Fibroblast of the aortic adventitia (primary cell): ENCODE data around the gene GPR152. TPM values are rescaled to one million over a fixed set of nuclear protein-coding genes. Genes with fewer than 3 reads are reported as not detected.

ENCODE experiments used
- DNase-seq: peaks from one replicate; pipeline ENCODE4 v3.0.0-alpha.2; 2010; ENCODE audit warnings: low read depth
- H3K4me3 ChIP-seq: 2 replicates; pipeline ENCODE4 v1.5.1; 2011; ENCODE audit warnings: low read depth, mild to moderate bottlenecking, control low read depth, low read length, moderate library complexity
- total RNA-seq: library from RNA; depleted of rRNA; stranded (reverse); fragments of >200 nt; gene quantifications from 2 replicates; pipeline ENCODE4 v1.2.3, GENCODE V29; 2012; ENCODE audit warnings: low replicate concordance
- TF ChIP-seq, protein P1 (sequence below): IDR thresholded peaks from 2 replicates; pipeline ENCODE4 v1.5.1; 2011; ENCODE audit warnings: mild to moderate bottlenecking, low read length, control low read depth, inconsistent platforms; ENCODE audit not compliant: insufficient read depth

GPR152 gene
- total RNA-seq, 1 donor, result not detected

DNA sequence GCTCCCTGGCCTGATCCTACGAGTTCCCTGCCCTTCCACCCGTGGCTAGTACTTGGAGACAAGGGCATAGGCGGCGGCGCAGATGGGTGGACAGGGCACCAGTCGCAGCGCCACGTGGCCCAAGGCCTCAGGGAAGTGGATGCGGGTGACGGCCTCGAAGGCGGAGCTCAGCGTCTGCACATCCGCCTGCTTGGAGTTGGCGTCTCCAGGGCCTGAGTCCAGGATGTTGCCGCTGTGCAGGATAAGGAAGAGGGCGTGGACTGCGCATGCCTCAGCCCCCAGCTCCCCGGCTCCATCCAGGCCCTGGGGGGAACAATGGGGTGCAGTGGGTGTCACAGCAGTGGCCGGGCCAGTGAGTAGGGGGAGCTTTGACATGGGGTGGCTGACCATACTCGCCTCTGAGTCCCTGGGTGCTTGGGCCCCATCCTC is 46.0 kb upstream of the GPR152 start:
- no peak overlapping the region for H3K4me3 ChIP-seq
- DNase-seq, result no peak
- TF ChIP-seq, protein P1, sequence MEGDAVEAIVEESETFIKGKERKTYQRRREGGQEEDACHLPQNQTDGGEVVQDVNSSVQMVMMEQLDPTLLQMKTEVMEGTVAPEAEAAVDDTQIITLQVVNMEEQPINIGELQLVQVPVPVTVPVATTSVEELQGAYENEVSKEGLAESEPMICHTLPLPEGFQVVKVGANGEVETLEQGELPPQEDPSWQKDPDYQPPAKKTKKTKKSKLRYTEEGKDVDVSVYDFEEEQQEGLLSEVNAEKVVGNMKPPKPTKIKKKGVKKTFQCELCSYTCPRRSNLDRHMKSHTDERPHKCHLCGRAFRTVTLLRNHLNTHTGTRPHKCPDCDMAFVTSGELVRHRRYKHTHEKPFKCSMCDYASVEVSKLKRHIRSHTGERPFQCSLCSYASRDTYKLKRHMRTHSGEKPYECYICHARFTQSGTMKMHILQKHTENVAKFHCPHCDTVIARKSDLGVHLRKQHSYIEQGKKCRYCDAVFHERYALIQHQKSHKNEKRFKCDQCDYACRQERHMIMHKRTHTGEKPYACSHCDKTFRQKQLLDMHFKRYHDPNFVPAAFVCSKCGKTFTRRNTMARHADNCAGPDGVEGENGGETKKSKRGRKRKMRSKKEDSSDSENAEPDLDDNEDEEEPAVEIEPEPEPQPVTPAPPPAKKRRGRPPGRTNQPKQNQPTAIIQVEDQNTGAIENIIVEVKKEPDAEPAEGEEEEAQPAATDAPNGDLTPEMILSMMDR, result no peak

GRCh38 chr11:67497656-67498291 is 45.2 kb upstream of the GPR152 start:
- H3K4me3 ChIP-seq, result no peak overlapping the region
- DNase-seq, result no peak
- TF ChIP-seq, protein P1, result no peak

GRCh38 chr11:67496113-67496512 is 43.6 kb upstream of the GPR152 start:
- DNase-seq, result no peak
- H3K4me3 ChIP-seq, result no peak overlapping the region
- TF ChIP-seq, protein P1, result no peak

GRCh38 chr11:67495234-67496005 is 42.9 kb upstream of the GPR152 start:
- no peak for DNase-seq
- TF ChIP-seq, protein P1, result no peak
- H3K4me3 ChIP-seq, result no peak overlapping the region

DNA sequence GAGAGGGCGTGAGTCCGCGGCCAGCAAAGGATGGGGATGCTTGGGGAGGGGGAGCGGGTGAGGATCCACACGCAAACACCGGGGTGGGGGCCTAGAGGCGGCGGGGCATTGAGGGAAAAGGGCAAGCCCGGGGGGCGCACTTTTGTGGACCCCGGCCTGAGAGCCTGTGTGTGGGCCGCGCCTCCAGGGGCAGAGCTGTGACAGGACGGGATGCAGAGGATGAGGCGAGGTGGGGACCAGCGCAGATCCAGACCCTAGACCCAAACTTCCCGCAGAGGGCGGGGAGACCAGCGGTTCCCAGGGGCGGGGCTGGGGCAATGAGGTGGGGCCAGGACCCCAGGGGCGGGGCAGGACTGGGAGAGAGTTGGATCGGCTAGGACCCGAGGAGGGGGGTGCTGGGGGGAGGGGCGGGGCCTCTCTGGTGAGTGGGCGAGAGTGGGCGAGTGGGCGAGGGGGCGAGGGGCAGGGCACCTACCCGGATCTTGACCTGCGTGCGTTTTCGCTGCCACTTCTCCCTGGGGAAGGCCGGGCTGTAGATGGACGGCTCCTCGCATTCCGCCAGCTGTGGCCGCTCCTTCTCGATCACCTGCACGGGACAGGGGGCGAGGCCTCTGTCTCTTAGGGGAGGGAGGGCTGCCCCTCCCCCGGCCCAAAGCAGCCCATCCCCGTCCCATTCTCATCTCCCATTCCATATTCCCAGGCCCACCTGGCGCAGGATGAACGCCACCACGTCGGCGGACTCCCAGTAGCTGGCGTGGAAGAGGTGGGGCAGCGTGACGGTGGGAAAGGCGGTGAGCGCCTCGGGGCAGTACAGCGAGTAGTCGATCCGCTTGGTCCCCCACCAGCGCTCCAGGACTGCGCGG is 42.1 kb upstream of the GPR152 start:
- TF ChIP-seq, protein P1, result no peak
- DNase-seq, result no peak
- no peak overlapping the region for H3K4me3 ChIP-seq

DNA sequence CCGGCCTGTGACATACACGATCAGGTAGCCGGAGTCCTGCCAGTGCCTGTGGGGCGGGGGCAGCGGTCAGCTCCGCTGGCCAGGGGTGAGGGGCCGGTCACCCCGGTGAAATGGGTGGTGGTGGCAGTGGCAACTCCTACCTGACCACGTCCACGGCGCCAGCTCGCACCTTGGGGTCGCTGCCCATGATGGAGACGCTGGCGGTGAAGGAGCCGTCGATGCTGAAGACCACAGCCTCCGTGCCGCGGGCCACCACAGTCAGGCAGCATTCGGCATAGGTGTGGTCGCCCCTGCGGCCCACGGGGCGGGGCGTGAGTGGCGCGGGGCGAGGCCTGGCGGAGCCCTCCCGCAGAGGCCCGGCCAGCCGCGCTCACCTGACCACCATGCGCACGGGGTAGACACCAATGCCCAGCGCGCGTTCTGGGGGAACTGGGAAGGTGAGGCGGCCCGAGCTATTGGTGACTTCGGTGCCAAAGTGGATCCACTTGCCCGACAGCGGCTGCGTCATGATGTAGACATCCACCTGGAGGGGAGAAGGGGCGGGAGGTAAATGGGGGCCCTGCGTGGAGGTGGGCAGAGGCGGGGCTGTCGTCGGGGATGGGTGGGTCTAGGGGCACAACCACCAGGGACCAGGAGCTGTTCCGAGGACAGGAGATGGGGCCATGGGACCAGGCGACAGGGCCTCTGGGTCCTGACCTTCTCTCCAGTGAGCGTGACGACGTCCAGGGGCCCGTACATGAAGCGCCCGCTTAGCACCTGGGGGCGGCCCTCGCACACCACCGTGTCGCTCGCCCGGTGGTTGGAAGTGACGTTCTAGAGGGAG is 41.2 kb upstream of the GPR152 start:
- H3K4me3 ChIP-seq, result no peak overlapping the region
- TF ChIP-seq, protein P1, result no peak
- no peak for DNase-seq
